ENCODE results near the gene RIOK2.

RIOK2 gene

GRCh38 chr5:97223596-97223995 lies 40.5 kb upstream of the RIOK2 start:
- no peak for DNase-seq (ENCODE audit: low read depth in 2 of 2)
- TF ChIP-seq, protein P1, sequence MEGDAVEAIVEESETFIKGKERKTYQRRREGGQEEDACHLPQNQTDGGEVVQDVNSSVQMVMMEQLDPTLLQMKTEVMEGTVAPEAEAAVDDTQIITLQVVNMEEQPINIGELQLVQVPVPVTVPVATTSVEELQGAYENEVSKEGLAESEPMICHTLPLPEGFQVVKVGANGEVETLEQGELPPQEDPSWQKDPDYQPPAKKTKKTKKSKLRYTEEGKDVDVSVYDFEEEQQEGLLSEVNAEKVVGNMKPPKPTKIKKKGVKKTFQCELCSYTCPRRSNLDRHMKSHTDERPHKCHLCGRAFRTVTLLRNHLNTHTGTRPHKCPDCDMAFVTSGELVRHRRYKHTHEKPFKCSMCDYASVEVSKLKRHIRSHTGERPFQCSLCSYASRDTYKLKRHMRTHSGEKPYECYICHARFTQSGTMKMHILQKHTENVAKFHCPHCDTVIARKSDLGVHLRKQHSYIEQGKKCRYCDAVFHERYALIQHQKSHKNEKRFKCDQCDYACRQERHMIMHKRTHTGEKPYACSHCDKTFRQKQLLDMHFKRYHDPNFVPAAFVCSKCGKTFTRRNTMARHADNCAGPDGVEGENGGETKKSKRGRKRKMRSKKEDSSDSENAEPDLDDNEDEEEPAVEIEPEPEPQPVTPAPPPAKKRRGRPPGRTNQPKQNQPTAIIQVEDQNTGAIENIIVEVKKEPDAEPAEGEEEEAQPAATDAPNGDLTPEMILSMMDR (IDR thresholded peaks at IDR 0.05; ENCODE audit: low read depth, low read length) = no peak
- H3K4me3 ChIP-seq (replicated peaks in 1 of 2; ENCODE audit: low read depth in 2 of 2, low read length in 2 of 2) = no peak overlapping the region

- TF ChIP-seq, protein P1 (IDR thresholded peaks at IDR 0.05; ENCODE audit: low read depth, low read length) = no peak
- no peak overlapping the region for H3K4me3 ChIP-seq (replicated peaks in 1 of 2; ENCODE audit: low read depth in 2 of 2, low read length in 2 of 2)
- no peak for DNase-seq (ENCODE audit: low read depth in 2 of 2)
Observed at GRCh38 chr5:97209343-97209742, 26.3 kb upstream of the RIOK2 start.

DNA sequence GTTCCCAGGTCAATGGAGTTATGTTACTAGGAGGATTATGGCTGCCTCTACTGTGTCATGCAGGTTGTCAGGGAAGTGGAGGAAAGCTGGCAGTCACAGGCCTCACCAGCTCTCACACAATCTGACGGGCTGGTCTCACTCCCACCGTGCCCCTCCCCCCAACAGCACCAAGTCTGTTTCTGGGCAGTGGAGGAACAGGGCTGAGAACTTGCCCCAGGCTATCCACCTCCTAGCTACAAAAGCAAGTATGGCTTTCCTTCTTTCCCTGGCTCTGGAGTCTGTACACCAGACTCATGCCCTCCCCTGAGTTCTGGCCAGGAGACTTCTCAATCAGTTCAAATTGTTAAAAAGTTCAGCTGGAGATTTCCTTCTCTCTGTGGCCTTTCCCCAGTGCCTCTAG lies 25.7 kb upstream of the RIOK2 start:
- no peak overlapping the region for H3K4me3 ChIP-seq (replicated peaks in 1 of 2; ENCODE audit: low read depth in 2 of 2, low read length in 2 of 2)
- no peak for DNase-seq (ENCODE audit: low read depth in 2 of 2)
- TF ChIP-seq, protein P1 (IDR thresholded peaks at IDR 0.05; ENCODE audit: low read depth, low read length) = no peak

DNA sequence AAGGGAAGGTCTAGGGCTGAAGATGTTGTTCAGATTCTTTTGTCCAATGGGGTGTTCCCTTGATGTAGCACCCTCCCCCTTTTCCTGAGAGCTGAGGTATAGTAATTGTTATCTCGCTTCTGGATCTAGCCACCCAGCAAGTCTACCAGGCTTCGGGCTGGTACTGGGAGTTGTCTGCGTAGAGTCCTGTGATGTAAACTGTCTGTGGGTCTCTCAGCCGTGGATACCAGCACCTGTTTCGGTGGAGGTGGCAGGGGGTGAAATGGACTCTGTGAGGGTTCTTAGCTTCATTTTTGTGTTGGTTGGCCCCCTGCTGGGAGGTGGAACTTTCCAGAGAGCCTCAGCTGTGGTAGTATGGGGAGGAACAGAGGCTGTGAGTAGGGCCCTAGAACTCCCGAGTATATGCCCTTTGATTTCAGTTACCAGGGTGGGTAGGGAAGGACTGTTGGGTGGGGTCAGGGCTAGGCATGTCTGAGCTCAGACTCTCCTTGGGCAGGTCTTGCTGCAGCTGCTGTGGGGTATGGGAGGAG lies 25.2 kb upstream of the RIOK2 start:
- TF ChIP-seq, protein P1 (IDR thresholded peaks at IDR 0.05; ENCODE audit: low read depth, low read length) = no peak
- no peak overlapping the region for H3K4me3 ChIP-seq (replicated peaks in 1 of 2; ENCODE audit: low read depth in 2 of 2, low read length in 2 of 2)
- DNase-seq (ENCODE audit: low read depth in 2 of 2) = no peak

GRCh38 chr5:97194366-97194765 lies 11.3 kb upstream of the RIOK2 start:
- DNase-seq (ENCODE audit: low read depth in 2 of 2) = no peak
- no peak overlapping the region for H3K4me3 ChIP-seq (replicated peaks in 1 of 2; ENCODE audit: low read depth in 2 of 2, low read length in 2 of 2)
- TF ChIP-seq, protein P1 (IDR thresholded peaks at IDR 0.05; ENCODE audit: low read depth, low read length) = no peak

- no peak overlapping the region for H3K4me3 ChIP-seq (replicated peaks in 1 of 2; ENCODE audit: low read depth in 2 of 2, low read length in 2 of 2)
- no peak for DNase-seq (ENCODE audit: low read depth in 2 of 2)
- TF ChIP-seq, protein P1 (IDR thresholded peaks at IDR 0.05; ENCODE audit: low read depth, low read length) = no peak
Observed at GRCh38 chr5:97193355-97193688, 10.3 kb upstream of the RIOK2 start.
